Gastrocnemius medialis (tissue), 4 donors: ENCODE results near the gene BICD1.

Experiments used
- POLR2A ChIP-seq, 2 donors: fragments of 450-650 bp; IDR thresholded peaks; one replicate each; pipeline ENCODE4 v1.6.1; 2017; ENCODE audit warnings: antibody characterized with exemption in 2 of 2, mild to moderate bottlenecking in 2 of 2, moderate library complexity in 2 of 2
- TF ChIP-seq, protein P1 (sequence below), 5 experiments: fragments of 450-650 bp in 3 of 5; fragments of 200-600 bp in 2 of 5; sonication (generic) in 2 of 5; IDR thresholded peaks in 4 of 5; conservative IDR thresholded peaks in 1 of 5; 1 replicate in 4 of 5; 2 replicates in 1 of 5; pipeline ENCODE4 v1.5.1; 2016 to 2019; ENCODE audit warnings: antibody characterized with exemption in 5 of 5, mild to moderate bottlenecking in 3 of 5, moderate library complexity in 3 of 5

DNA sequence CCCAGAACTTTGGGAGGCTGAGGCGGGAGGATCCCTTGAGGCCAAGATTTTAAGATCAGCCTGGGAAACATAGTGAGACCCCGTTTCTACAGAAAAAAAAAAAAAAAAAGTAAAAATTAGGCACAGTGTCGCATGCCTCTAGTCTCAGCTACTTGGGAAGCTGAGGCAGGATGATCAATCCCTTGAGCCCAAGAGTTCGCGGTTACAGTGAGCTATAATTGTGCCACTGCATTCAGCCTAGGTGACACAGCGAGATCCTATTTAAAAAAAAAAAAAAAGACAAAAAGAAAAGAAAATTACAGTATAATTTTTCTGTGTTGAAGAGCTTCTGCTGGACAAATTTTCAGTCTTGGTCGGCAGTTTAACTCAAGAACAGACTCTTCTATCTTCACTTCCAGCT is 158.8 kb downstream of the BICD1 start:
- TF ChIP-seq, protein P1, sequence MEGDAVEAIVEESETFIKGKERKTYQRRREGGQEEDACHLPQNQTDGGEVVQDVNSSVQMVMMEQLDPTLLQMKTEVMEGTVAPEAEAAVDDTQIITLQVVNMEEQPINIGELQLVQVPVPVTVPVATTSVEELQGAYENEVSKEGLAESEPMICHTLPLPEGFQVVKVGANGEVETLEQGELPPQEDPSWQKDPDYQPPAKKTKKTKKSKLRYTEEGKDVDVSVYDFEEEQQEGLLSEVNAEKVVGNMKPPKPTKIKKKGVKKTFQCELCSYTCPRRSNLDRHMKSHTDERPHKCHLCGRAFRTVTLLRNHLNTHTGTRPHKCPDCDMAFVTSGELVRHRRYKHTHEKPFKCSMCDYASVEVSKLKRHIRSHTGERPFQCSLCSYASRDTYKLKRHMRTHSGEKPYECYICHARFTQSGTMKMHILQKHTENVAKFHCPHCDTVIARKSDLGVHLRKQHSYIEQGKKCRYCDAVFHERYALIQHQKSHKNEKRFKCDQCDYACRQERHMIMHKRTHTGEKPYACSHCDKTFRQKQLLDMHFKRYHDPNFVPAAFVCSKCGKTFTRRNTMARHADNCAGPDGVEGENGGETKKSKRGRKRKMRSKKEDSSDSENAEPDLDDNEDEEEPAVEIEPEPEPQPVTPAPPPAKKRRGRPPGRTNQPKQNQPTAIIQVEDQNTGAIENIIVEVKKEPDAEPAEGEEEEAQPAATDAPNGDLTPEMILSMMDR (IDR thresholded peaks at IDR 0.05 in 4 of 5, conservative IDR thresholded peaks at IDR 0.05 in 1 of 5) = no peak
- no peak for TF ChIP-seq POLR2A (IDR thresholded peaks at IDR 0.05)
